GM21423 (cell line): ENCODE measurements around the gene PRSS35.
"Not testable (repeated sequence)": the region's sequence is repeated elsewhere in the genome, so short reads cannot be mapped to it uniquely, and the experiment has no call there.

Experiments
- ATAC-seq: cut with Tn5 transposase; IDR thresholded peaks from one replicate; pipeline ENCODE4 v1.9.1; 2021; ENCODE audit warnings: mild to moderate bottlenecking, moderate library complexity; ENCODE audit not compliant: unreplicated experiment

The PRSS35 gene, protein sequence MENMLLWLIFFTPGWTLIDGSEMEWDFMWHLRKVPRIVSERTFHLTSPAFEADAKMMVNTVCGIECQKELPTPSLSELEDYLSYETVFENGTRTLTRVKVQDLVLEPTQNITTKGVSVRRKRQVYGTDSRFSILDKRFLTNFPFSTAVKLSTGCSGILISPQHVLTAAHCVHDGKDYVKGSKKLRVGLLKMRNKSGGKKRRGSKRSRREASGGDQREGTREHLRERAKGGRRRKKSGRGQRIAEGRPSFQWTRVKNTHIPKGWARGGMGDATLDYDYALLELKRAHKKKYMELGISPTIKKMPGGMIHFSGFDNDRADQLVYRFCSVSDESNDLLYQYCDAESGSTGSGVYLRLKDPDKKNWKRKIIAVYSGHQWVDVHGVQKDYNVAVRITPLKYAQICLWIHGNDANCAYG

DNA sequence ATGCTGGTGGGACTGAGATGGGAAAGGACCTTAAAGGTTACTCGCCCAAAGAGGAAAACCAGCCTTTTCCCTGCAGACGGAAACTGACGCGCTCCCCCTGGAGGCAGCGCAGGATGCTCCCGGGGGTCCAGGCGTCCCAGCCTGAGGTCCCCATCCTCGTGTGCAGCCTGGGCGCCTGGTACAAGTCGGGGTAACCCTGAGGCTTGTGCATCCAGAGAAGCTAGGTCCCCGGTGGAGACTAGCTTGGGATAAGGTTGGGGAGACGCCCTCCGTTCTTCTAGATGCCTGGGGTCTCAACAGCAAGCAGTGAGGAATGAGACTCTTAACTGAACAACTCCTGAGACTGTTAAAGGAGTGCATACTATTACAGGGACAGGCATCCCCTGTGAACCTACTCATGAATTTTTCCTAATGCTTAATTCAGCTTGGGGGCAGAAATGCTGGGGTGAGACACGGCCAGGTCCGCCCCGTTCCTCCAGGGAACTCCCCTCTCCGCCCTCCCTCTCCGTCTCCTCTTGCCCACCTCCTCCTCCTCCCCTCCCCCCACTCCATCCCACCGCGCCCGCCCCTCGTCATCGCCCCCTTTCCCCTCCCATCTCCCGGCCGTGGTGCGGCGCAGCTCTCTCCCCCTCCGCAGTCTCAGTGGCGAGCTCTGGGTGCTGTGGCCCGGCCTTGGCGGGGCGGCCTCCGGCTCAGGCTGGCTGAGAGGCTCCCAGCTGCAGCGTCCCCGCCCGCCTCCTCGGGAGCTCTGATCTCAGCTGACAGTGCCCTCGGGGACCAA lies at the start of gene PRSS35:
Gene PRSS35, plus strand, starts transcription at position 634 of the 781 bp plus-strand sequence. CDS start 10,908 bp downstream, outside the sequence.
- ATAC-seq, result peak; percentile 44

DNA sequence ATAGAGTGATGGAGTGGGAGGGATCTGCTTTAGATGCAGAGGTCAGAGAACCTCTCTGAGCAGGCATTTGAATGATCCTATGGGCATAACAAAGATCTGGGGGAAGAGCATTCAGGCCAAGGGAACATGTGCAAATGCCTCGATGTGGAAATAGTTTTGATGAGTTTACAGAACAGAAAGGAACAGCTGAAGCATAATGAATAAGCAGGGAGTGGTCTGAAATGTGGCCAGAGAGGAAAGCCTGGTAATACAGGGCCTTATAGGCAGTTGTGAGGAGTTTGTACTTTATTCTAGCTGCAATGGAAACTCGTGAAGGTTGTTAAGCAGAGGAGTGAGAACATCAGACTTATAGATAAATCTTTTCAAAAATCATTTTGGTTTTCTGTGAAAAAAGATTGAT lies 48.4 kb upstream of the PRSS35 start:
- no peak for ATAC-seq

DNA sequence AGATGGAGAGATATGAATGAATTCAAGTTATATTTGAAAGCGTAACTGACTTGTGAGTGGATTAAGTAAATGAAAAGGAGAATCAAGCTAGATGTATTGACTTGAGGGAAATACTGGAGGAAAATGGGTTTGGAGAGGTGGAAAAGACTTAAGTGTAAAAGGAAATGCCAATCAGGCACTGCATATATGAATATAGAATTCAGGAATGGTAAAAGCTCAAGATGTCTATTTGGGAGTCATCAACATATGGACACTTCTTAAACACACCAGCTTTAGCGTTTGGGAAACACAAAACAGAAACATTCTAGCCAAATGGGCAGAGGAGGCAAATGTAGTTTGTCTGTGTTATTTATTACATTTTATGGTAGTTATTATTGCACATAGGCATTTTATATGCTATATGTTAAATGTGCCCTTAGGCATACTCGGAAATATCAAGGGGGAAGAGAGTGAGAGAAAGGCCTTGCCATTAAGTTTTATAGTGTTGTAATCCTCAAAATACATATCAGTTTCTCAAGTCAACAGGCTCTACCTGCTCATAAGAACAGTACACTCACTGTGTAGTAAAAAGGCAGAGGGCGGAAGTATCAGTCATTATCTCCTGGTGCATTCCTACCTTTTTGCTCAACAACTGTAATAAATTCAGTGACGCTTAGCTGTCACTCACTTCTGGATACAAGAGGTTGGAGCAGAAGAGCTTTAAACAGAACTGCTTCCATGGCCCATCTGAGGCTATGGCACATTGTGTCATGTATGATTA lies 47.8 kb upstream of the PRSS35 start:
- no peak for ATAC-seq

DNA sequence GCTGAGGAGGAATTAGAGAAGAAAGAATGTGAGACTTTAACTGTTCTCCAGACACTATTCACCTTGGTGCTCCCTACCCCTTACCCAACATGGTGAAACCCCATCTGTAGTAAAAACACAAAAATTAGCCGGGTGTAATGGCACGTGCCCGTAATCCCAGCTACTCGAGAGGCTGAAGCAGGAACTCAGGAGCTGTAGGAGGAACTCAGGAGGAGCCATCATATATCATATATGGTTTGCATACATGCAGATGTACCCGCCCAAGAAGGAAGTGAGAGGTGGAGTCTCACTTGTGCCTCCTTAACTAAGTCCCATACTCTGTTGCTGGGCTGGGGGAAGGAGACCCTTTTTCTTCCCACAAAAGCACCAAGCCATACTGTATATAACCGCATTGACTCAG lies 46.0 kb upstream of the PRSS35 start:
- ATAC-seq, result no peak

DNA sequence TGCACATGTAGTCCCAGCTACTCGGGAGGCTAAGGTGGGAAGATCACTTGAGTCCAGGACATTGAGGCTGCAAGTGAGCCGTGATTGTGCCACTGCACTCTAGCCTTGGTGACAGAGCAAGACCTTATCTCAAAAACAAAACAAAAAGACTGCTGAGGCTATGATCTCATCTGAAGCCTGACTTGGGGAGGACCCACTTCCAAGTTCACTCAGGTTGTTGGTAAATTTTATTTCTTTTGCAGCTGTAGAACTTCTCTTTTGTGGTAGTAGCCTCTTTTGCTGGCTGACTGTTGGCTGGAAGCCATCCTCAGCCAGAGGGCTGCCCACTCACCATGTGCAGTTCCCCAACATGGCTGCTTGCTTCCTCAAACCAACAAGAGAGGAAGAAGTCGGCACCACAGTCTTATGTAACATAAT lies 44.7 kb upstream of the PRSS35 start:
- no peak for ATAC-seq

DNA sequence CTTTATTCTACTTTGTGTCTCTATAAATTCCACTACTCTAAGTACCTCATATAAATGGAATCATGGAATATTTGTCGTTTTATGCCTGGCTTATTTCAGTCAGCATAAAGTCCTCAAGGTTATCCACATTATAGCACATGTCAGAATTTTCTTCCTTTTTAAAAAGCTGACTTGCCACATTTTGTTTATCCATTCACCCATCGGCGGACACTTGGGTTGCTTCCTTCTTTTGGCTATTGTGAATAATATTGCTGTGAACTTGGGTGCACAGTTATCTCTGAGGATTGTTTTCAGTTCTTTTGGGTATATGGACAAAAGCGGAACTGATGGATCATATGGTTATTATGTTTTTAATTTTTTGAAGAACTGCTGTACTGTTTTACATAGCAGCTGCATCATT lies 42.3 kb upstream of the PRSS35 start:
- no peak for ATAC-seq

DNA sequence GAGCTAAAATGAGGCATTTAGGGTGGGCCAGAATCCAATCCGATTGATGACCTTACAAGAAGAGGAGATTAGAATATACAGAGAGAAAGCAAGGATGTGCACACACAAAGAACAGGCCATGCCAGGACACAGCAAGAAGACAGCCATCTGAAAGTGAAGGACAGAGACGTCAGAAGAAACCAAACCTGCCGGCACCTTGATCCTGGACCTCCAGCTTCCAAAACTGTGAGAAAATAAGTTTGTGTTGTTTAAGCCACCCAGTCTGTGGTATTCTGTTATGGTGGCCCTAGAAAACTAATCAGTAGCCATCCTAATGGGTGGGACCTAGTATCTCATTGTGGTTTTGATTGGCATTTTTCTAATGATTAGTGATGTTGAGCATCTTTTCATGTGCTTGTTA lies 41.7 kb upstream of the PRSS35 start:
- no peak for ATAC-seq

DNA sequence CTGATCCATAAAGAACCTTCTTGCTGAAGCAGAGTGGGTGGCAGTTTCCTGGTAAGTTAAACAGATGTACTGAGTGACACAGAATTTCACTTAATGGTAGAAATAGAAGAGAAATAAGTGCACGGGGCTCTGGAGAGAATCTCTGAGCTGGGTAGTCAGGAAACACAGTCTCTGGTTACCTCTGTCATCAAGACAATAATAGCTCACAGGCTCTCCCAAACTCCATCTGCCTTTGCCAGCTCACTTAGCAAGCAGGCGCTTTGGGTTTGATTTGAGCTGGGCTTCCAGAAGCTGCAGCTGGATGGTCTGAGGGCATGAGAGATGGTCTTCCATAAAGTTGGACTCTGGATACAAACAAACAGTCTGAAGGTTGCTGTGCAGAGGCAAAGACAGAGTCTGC lies 39.6 kb upstream of the PRSS35 start:
- no peak for ATAC-seq

DNA sequence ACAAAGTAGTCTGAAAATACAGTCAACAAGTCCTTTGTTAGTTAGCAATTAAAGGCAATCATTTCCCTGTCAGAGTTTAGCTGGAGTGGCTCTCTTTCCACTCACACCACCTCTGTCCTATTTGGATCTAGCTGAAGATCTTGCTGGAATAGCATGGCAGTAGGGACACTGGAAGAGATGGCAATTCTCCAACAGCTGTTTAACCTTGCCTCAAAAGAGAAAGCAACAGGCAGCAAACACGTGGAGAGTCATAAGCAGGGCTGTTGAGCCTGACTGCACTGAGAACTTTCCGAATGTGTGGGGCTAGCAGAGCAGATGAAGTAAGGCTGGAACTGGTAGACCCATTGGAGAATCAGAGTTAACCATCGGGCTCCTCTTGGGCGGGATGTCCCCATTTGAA lies 38.0 kb upstream of the PRSS35 start:
- no peak for ATAC-seq

DNA sequence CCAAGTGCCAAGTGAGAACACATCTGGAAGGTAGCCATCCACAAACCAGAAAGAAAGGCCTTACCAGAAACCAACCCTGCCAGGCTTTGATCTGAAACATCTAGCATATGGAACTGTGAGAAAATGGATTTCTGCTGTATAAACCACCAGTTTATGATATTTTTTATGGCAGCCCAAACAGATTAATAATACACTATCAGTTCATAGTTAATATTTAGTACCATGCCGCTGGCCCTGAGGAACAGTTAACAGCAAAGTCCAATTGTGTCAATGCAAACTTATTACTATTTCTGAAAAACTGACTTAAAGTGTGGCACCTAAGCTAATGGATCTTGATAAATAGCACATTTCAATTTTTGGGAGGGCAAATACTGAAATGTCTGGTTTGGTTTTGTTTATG lies 35.4 kb upstream of the PRSS35 start:
- ATAC-seq, result no peak

DNA sequence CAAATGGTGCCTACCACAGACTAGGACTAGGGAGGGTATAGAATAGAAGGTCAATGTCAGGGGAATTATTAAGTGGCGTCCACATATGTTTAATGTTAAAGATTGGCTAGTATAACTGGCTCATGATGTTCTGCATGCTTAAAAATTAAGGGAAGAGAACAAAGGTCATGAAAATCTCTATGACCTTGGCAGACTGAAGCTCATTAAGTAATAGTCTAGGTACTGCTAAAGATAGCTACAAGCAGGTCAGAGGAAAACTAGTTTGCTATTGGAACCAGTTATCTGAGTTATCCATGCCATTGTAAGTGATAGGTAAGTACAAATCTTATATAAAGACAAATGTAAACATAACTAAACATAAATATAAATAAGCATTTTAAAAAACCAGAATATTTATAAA lies 32.9 kb upstream of the PRSS35 start:
- no peak for ATAC-seq

DNA sequence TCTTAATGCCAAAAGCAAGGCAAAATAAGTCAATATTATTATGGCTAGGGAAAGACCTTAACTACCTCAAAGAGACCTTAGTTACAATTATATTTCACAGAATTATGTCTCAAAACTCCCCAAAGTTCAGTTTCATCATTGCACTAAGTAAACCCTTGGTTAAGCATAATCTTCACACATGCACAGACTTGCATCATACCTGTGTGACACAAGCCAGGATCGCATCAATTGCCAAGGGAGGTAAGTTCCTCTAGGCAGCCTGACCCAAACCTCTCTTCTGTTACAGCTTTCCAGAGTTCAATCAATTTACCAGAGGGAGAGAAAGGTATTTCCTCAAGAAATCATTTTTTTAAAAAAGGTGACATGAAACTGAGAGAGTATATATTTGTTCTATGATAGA lies 31.9 kb upstream of the PRSS35 start:
- no peak for ATAC-seq

DNA sequence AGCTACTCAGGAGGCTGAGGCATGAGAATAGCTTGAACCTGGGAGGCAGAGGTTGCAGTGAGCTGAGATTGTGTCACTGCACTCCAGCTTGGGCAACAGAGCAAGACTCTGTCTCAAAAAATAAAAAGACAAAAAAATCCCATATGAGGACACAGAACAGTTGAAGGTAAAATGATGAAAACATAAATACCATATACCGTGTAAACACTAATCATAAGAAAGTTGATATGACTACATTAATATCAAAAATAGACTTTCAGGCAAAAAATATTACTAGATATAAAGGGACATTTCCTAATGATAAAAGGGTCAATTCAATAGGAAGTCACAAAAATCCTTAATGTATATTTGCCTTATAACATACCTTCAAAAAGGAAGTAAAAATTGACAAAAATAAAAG lies 30.4 kb upstream of the PRSS35 start:
- not testable (repeated sequence) for ATAC-seq

DNA sequence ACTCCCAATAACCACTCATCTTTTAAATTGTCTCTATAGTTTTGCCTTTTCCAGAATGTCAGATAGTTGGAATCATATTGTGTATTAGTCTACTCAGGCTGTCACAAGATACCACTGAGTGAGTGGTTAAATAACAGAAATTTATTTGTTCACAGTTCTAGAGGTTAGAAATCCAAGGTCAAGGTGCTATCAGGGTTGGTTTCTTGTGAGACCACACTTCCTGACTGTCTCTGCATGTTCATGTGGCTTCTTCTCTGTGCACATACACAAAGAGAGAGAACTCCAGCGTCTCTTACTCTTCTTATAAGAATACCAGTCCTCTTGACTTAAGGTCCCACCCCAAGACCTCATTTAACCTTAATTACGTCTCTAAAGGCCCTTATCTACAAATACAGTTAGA lies 23.9 kb upstream of the PRSS35 start:
- no peak for ATAC-seq

DNA sequence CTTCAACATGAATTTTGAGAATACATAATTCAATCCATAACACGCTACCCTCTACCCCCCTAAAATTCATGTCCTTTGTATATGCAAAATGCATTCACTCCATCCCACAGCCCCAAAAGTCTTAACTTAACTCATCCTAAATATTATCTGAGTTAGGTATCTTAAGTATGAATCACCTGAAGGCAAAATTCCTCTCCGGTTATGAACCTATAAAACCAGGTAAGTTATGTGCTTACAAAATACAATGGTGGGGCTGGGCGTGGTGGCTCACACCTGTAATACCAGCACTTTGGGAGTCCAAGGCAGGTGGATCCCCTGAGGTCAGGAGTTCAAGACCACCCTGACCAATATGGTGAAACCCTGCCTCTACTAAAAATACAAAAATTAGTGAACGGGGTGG lies 23.5 kb upstream of the PRSS35 start:
- no peak for ATAC-seq

DNA sequence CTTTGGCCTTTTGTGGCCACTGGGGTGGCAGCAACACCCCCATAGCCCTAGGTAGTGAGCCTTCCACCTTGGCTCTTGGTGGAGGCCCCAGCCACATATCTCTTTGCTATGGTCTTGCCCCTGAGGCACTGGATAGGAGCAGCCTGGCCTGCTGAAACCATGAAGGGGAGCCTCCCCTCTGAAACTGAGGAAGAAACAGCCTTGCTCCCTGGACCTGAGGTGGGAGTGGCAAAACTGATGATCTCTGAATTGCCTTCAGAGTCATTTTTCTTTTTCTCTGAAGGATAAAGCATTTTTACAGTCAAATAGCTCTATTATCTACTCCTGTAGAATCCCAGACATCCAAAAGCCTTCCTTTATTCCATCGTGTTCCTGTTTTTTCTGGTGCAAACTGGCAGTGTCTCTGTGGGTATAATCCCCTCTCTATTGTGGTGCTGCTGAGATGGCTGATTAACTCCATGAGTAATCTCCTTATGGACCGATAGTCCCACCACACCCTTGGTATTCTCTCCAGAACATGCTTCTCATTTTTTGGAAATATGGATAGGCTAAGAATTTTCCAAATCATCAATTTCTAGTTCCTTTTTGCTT lies 22.0 kb upstream of the PRSS35 start:
- ATAC-seq, result no peak

DNA sequence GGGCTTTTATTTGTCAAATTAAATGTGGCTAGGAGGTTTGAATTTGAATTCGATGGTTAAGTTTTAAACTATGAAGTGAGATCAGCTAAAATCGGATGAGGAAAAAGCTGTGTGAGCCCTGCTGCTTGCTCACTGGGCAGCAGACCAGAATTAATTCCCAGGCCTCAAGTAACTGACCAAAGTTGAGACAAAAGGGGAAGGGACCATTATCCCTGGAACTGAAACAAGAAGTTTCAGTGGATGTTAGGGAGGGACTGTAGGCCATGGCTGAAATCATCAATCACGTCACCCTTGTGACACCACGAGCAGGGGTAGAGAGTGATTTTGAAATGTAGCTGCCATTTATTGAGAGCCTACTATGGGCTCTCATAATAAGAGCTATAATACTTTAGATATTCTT lies 7.0 kb upstream of the PRSS35 start:
- no peak for ATAC-seq

DNA sequence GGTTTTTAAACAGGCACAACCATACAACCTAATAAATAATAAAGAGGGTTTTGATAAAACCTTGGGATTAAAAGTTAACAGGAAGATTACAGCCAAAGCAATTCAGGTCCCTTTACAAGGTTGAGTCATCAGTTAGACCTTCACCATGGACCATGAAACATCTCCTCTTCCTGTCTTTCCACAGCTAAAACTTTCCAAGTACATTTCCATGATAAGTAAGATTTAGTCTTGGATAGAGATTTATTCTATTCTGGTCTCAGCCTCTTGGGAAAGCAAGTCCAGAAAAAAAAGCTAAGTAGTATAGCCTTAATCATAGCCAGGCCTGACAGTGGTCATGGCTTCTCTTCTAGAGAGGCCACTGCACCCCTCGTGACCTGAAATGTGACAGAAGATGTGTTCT lies 2.9 kb upstream of the PRSS35 start:
- ATAC-seq, result no peak

DNA sequence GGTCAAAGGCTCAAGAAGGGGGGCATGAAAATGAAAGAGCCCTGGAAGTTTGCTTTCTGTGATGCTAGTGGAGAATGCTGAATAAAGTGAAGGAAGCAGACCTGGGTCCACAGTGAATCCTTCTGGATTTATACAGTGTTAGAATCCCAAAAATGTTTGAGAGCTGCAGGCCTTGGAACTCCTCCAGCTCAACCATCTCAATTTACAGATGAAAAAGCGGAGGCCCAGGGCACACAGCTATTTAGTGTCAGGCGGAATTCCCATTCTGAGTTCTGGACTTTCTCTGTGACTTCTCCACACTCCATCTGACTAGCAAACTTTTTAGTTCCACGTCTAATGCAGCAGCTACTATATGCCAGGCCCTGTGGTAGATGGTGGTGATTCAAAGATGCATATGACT lies 1.5 kb upstream of the PRSS35 start:
- no peak for ATAC-seq

DNA sequence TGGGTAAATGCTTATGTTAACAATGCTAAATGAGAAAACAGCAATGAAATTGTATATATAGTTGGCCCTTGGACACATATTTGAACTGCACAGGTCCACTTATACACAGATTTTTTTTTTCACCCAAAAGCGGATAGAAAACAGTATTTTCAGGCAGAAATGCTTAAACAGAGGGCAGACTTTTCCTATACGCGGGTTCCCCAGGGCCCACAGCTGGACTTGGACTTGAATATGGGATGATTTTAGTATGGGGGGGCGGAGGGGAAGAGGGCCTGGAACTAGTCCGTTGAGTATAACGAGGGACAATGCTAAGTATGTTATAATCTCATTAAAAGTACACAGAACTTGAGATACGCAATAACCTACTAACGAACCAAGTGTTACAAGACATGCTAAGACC lies 1.1 kb upstream of the PRSS35 start:
- no peak for ATAC-seq

DNA sequence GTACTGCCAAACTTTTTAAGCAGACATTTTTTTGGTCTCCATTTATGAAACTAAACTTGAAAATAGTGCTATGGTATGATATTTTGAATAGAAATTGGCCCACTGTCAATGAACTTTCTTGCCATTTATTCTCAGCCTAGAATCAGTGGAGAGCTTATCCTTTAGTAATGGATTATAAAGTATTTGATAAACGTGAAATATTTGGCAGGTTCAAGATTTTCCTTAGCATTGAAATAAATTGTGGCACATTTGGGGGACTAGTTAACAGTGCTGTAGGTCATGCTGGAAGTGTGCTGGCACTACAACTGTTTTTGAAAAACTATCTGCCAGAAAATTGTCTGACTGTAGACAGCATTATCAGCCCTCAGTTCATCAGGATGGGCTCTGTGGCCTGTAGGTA lies 2.1 kb downstream of the PRSS35 start:
- ATAC-seq, result peak; percentile 9
